Measurements from ENCODE around the gene CCDC27. TPM values are rescaled to one million over a fixed set of nuclear protein-coding genes. Genes with fewer than 3 reads are reported as not detected.
A peak's percentile ranks its signal among the peaks of the same experiment; 100 is the strongest.
"Not testable (repeated sequence)": the region's sequence is repeated elsewhere in the genome, so short reads cannot be mapped to it uniquely, and the experiment has no call there.

Gene CCDC27
- total and polyA plus RNA-seq, 7 donors = not detected

DNA sequence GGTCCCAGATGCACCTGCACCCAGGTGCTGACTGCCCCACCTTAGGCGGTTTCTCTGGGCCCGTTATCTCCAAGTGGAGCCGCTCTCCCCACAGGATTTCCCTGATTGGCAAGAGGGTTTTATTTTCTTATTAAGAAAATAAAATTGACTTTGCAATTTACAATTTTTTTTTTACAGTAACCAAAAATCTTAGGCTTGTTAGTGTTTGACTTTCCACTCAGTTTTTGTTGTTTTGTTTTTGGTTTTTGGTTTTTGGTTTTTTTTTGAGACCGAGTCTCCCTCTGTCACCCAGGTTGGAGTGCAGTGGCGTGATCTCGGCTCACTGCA is 4.8 kb upstream of the CCDC27 start:
- Histone ChIP-seq H3K36me3 (peaks cover 0 to 18% (median 2%) of the 10 kb centered on the region in 4 donors), H3K4me1 (peaks cover 0 to 34% (median 24%) of the 10 kb centered on the region in 4 donors), H3K9me3 (no peaks in the 10 kb centered on the region), H3K27ac (peak overlapping the region; percentile 74 to 87 (median 79)), H3K4me3 (peak overlapping the region; percentile 57 to 91 (median 74)), H3K27me3 (peaks cover 0 to 7% (median 0%) of the 10 kb centered on the region in 3 donors)
- no peak for DNase-seq
- TF ChIP-seq POLR2A (IDR thresholded peaks at IDR 0.05) (no peak), EP300 (IDR thresholded peaks at IDR 0.05) (no peak), POLR2AphosphoS5 (IDR thresholded peaks at IDR 0.05) (no peak)
- TF ChIP-seq, protein P1, sequence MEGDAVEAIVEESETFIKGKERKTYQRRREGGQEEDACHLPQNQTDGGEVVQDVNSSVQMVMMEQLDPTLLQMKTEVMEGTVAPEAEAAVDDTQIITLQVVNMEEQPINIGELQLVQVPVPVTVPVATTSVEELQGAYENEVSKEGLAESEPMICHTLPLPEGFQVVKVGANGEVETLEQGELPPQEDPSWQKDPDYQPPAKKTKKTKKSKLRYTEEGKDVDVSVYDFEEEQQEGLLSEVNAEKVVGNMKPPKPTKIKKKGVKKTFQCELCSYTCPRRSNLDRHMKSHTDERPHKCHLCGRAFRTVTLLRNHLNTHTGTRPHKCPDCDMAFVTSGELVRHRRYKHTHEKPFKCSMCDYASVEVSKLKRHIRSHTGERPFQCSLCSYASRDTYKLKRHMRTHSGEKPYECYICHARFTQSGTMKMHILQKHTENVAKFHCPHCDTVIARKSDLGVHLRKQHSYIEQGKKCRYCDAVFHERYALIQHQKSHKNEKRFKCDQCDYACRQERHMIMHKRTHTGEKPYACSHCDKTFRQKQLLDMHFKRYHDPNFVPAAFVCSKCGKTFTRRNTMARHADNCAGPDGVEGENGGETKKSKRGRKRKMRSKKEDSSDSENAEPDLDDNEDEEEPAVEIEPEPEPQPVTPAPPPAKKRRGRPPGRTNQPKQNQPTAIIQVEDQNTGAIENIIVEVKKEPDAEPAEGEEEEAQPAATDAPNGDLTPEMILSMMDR (IDR thresholded peaks at IDR 0.05) = no peak
- 18 to 41% methylated on average over 6 of the region's 6 CpGs for WGBS, 2 donors
- intact Hi-C loops (cut with DNase I) = loop anchor here (2.0 to 5.0 kb wide), 3 partner anchors 25 to 155 kb away; partner anchors contain the start of genes C1orf174, LRRC47 and SMIM1

DNA sequence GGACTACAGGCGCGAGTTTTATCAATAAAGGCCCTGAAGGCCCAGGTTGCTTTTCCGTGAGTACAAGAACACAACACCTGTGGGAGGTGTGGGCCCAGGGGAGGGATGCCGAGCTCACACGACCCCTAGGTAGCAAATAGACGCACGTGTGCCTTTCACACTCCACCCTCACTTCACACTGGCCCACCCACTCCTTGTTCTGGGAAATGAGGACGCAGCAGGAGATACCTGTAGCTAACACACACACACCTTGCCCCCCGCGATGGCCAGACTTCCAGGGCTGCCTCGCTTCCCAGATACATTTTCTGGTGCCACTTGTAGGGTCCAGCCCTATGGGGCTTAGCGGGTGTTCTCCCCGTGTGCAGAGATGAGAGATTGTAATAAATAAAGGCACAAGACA is 4.3 kb upstream of the CCDC27 start:
- TF ChIP-seq, protein P1 (IDR thresholded peaks at IDR 0.05) = no peak
- TF ChIP-seq POLR2AphosphoS5 (IDR thresholded peaks at IDR 0.05) (no peak), POLR2A (IDR thresholded peaks at IDR 0.05) (no peak), EP300 (IDR thresholded peaks at IDR 0.05) (no peak)
- Histone ChIP-seq H3K27me3 (peaks cover 0 to 8% (median 0%) of the 10 kb centered on the region in 3 donors), H3K27ac (peak overlapping the region; percentile 74 to 87 (median 79)), H3K9me3 (no peaks in the 10 kb centered on the region), H3K4me1 (peaks cover 0 to 34% (median 24%) of the 10 kb centered on the region in 4 donors), H3K36me3 (peaks cover 0 to 14% (median under 1%) of the 10 kb centered on the region in 4 donors), H3K4me3 (peak overlapping the region in 3 of 4 donors; percentile 57 to 91 (median 81))
- DNase-seq = no peak
- intact Hi-C loops (cut with DNase I) = loop anchor here (2.0 to 5.0 kb wide), 3 partner anchors 25 to 154 kb away; partner anchors contain the start of genes C1orf174, LRRC47 and SMIM1
- WGBS, 2 donors = 64 to 84% methylated on average over 13 of the region's 13 CpGs

DNA sequence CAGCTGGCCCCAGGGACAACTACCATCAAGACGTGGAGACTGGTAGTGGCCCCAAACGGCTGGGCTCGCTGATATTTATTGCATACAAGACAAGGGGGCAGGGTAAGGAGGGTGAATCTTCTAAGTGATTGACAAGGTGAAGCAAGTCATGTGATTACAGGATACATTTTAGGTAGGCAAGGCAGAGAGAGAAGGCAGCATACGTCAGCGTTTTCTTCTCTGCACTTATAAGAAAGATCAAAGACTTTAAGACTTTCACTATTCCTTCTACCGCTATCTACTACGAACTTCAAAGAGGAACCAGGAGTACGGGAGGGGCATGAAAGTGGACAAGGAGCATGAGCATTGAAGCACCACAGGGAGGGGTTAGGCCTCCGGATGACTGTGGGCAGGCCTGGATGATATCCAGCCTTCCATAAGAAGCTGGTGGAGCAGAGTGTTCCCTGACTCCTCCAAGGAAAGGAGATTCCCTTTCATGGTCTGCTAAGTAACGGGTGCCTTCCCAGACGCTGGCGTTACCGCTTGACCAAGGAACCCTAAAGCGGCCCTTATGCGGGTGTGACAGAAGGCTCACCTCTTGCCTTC is 3.8 kb upstream of the CCDC27 start:
- H3K36me3 ChIP-seq, DNase-seq, H3K4me3 ChIP-seq, H3K27me3 ChIP-seq, H3K27ac ChIP-seq, H3K9me3 ChIP-seq: not testable (repeated sequence)
- WGBS, 2 donors = 59 to 84% methylated on average over 15 of the region's 15 CpGs
- intact Hi-C loops (cut with DNase I) = loop anchor here (5.0 kb wide), 2 partner anchors 49 to 154 kb away; partner anchors contain the start of genes C1orf174 and LRRC47
- H3K4me1 ChIP-seq = peaks cover 0 to 34% (median 24%) of the 10 kb centered on the region in 4 donors

DNA sequence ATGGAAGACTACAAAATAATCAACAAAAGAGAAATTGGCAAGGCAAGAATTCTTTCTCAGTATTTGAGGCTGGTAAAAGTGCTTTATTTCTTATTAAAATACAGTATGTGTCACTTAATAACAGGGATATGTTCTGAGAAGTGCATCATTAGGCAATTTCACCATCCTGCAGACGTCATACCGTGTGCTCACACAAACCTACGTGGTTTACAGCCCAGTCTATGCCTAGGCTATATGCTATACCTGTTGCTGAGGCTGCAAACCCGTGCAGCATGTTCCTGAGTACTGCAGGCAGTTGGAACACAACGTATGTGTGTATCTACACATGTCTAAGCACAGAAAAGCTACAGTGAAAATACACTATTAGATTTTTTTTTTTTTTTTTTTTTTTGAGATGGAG is 2.7 kb upstream of the CCDC27 start:
- Histone ChIP-seq H3K4me3 (no peak overlapping the region), H3K4me1 (peaks cover 0 to 33% (median 24%) of the 10 kb centered on the region in 4 donors), H3K27me3 (peaks cover 0 to 21% (median 8%) of the 10 kb centered on the region in 3 donors), H3K9me3 (no peaks in the 10 kb centered on the region), H3K27ac (no peak overlapping the region), H3K36me3 (peaks cover 0 to 6% (median 0%) of the 10 kb centered on the region in 4 donors)
- DNase-seq = no peak
- 57 to 75% methylated on average over 5 of the region's 5 CpGs for WGBS, 2 donors
- TF ChIP-seq EP300 (IDR thresholded peaks at IDR 0.05) (no peak), POLR2AphosphoS5 (IDR thresholded peaks at IDR 0.05) (no peak), POLR2A (IDR thresholded peaks at IDR 0.05) (no peak)
- TF ChIP-seq, protein P1 (IDR thresholded peaks at IDR 0.05) = no peak
- intact Hi-C loops (cut with DNase I) = loop anchor here (5.0 kb wide), 2 partner anchors 48 to 153 kb away; partner anchors contain the start of genes C1orf174 and LRRC47

DNA sequence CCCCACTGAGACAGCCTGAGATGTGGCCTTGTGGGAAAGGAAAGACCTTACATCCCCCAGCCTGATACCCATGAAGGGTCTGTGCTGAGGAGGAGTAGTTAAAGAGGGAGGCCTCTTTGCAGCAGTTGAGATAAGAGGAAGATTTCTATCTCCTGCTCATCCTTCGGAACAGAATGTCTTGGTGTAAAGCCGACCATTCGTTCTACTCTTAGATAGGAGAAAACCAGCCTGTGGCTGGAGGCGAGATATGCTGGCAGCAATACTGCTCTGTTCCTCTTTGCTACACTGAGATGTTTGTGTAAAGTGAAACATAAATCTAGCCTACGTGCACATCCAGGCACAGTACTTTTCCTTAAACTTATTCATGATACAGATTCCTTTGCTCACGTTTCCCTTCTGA is 1.5 kb upstream of the CCDC27 start:
- H3K9me3 ChIP-seq = no peaks in the 10 kb centered on the region
- no peak overlapping the region for H3K4me3 ChIP-seq
- H3K27ac ChIP-seq = no peak overlapping the region
- no peak for DNase-seq
- TF ChIP-seq EP300 (IDR thresholded peaks at IDR 0.05) (no peak), POLR2AphosphoS5 (IDR thresholded peaks at IDR 0.05) (no peak), POLR2A (IDR thresholded peaks at IDR 0.05) (no peak)
- TF ChIP-seq, protein P1 (IDR thresholded peaks at IDR 0.05) = no peak
- 43 to 59% methylated on average over 6 of the region's 6 CpGs for WGBS, 2 donors
- H3K27me3 ChIP-seq = peaks cover 0 to 32% (median 12%) of the 10 kb centered on the region in 3 donors
- intact Hi-C loops (cut with DNase I) = no loop called here
- H3K36me3 ChIP-seq = no peaks in the 10 kb centered on the region
- H3K4me1 ChIP-seq = peaks cover 0 to 21% (median 18%) of the 10 kb centered on the region in 4 donors

Measured in sigmoid colon (tissue), 7 donors.